ENCODE data around the gene TNFRSF8.

TNFRSF8 gene

DNA sequence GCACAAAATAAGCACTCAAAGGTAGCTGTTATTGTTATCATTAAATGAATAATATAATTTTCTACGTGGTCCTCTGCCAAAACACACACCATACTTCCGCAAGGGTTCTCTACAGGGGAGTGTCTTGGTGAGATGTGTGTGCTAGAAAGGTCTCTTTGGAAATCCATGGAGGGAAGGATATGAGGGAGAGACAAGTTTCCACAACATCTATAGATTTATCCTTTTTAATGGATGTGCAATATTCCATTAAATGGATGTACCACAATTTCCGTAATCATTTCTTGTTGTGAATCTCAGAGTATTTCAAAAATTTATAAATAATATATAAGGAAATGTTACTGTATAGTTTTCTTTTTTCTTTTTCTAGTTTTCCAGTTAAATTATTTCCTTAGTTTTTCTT is 2.6 kb upstream of the TNFRSF8 start:
- DNase-seq (ENCODE audit: low spot score), result no peak

DNA sequence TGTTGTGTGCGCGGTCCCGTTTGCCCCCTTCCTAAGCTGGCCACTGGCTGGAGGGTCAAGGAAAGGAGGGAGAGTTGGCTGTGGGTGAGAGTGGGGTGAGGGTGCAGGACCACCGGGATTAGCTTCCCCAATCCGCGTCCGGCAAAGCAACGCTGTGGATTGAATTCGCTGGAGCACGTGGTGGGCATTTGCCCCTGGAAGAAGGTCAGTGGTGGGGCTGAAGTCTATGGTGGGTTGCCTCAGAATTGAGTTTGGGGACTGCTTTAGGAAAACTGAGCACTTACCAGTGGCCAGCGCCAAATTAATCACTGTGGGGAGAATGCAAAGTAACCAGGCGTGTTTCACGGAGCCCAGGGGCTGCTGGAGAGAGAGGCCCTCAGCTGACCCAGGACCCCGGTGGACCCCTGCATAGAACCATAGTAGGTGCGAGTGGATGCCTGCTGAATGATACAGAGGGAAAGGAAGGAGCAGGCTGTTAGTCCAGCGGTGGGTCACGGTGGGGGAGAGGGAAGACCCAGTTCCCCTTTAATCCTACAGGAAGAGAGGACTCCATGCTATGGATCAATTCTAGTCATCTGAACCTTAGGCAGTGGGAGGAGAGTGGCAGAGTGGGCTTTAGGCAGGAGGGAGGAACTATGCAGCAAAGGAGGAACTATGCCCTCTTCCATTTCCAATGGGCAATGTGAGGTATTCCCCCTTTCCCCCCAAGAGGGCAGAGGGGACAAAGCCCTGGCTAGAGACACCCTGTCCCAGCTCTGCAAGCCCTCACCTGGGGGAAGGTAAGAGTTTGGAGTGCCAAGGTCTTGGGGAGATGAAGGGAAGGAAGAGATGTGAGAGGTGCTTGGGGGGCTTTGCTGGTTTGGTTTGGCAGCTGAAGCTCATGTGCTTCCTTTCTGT is 1.2 kb downstream of the TNFRSF8 start:
- no peak for DNase-seq (ENCODE audit: low spot score)

DNA sequence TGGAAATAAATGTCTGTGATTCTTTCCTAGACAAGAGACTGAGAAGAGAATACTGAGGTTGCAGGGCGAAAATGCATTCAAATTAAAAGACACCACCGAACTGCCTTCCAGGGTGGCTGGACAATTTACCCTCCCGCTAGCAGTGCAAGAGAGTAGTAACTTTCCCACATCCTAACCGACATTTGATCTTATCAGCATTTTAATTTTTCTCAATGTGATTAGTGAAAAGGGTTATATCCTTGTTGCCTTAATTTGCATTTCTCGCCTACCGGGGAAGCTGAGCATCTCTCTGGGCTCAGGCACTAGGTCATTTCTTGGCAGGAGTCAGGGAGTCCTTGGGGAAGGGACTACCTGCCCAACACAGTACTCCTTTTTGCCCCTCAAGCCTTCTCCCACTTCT is 2.8 kb downstream of the TNFRSF8 start:
- DNase-seq (ENCODE audit: low spot score), result no peak

DNA sequence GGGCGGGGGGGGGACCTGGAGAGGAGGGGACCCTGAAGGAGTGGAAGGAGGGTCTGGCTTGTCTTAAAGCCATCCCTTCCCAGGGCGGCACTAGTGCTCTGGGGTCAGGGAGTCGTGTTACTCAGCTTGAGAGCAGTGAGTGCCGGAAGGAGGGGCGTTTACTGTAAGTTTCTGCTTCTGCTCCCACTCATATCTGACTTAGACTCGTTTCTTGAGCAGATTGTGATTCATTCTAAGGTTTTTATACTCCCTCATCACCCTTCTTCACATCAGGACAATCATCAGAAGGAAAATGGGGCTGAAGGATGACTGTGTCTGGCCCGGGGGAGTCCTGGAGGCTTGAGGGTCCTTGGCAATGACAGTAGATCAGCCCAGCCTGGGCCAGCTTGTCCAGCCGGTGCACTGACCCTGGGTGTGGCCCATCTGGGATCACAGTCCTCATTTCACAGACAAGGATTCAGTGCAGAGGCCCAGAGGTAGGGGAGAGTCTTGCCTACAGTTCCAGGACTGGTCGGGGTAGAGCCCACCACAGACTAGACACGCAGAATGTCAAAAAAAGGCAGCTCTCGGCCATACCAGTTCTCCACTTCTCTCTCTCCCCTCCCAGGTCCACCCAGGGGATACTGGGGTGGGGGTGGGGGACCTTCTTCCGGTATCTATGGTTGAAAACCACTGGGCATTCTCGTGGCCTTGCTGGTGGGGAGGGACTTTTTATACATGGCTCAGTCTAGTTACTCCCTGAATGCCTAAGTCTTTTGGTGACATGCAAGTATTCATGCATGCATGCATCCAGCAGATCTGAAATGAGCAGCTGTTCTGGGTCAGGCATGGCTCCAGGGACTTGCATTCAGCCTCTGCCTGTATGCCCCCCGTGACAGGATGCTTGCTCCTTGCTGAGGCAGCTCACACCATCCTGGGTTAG is 5.1 kb downstream of the TNFRSF8 start:
- DNase-seq (ENCODE audit: low spot score), result peak; percentile 34

DNA sequence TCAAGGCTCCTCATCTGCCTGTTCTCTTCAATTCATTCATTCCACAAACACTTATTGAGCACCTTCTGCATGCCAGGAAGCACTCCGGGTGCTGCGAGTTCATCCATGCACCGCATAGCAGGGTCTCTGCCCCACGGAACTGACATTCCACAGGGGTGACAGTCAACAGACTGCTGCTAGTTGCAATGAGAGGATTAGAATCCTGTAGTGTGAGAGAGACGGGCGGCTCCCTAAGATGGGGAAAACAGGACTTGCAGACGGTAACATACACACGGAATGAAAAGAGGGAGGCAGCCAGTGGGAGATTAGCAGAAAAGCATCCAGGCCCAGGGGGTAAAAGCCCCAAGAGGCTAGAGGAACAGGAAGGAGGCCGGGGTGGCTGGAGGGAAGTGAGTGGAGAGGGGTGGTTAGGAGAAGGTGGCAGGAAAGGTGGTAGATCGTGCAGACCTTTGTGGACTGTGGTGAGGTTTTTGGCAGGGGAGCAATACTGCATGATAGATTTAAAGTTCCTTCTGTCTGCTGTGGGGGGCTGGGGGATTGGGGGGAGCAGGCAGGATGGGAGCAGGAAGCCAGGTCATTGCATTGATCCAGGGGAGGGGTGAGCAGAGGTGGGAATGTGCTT is 6.6 kb downstream of the TNFRSF8 start:
- no peak for DNase-seq (ENCODE audit: low spot score)

DNA sequence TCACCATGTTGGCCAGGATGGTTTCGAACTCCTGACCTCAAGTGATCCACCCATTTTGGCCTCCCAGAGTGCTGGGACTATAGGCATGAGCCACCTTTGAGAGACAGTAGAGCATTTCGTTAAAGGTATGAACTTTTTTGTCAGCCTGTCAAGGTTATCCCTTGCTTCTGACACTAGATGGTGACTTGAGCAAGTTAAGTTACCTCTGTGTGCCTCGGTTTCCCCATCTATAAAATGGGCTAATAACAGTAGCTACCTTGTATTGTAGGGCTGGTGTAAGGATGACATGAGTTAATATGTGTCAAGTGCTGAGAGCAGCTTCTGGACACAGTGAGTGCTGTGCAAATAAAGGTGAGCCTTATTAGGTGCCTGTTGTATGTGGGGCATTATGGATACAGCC is 8.8 kb downstream of the TNFRSF8 start:
- no peak for DNase-seq (ENCODE audit: low spot score)

DNA sequence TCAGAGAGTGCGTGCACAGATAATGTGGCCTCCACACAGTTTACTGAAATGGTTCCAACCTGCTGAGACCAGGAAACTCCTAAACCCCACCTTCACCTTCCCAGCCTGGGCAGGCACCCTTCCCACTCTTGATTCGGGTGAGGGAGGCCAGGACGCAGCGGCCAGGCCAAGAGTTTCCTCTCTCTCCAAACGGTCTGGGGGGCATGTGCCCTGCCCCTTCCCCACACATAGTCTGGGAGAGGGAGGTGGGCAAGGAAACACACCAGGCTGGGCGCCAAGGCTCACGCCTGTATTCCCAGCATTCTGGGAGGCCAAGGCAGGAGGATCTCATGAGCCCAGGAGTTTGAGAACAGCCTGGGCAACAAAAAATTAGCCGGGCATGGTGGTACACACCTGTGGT is 9.6 kb downstream of the TNFRSF8 start:
- no peak for DNase-seq (ENCODE audit: low spot score)

DNA sequence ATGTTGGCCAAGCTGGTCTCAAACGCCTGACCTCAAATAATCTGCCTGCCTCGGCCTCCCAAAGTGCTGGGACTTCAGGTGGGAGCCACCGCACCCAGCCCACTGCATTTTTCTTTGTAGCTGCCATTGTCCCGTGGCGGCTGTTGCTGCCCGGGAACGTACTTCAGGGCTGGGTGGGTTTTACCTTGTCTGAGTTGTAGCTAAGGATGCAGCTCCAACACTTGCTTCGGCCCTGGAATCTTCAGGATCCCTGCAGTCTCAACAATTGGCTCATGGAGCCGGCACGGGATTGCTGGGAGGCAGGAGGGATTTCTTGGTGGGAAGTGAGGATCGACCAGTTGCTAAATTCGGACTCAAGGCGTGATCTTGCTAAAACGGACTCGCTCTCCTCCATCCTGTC is 10.7 kb downstream of the TNFRSF8 start:
- DNase-seq (ENCODE audit: low spot score), result no peak

DNA sequence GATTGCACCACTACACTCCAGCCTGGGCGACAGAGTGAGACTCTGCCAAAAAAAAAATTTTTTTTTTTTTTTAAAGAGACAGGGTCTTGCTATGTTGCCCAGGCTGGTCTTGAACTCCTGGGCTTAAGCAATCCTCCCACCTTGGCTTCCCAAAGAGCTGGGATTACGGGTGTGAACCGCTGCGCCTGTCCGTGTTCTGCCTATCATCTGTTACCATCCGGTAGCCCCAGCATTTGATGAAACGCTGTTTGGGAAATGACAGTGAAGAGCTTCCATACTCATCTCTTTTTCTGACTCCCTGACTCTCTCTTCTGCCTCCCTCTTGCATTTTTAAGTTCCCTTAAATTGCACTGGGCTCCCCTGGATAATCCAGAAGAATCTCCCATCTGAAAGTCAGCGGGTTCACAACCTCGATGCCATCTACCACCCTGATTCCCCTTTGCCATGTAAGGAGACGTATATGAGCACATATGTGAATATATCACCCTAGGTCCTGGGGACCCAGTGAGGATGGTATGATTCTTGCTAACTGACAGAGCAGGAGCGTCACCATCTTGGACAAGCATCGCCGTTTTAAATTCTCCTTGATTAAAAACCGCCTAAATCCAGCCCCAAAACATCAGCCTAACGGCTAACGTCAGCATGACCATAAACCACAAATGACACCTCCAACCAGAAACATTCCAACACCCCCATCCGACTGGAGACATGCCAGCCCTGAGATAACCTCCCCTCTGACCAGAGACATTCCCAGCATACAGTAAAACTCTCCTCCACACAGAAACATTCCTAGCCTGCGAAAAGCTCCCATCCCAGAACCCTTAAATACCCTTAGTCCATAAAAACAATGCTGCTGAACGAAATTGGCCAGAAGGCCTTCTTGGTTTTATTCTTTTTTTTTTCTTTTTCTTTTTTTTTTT is 12.4 kb downstream of the TNFRSF8 start:
- DNase-seq (ENCODE audit: low spot score), result no peak

DNA sequence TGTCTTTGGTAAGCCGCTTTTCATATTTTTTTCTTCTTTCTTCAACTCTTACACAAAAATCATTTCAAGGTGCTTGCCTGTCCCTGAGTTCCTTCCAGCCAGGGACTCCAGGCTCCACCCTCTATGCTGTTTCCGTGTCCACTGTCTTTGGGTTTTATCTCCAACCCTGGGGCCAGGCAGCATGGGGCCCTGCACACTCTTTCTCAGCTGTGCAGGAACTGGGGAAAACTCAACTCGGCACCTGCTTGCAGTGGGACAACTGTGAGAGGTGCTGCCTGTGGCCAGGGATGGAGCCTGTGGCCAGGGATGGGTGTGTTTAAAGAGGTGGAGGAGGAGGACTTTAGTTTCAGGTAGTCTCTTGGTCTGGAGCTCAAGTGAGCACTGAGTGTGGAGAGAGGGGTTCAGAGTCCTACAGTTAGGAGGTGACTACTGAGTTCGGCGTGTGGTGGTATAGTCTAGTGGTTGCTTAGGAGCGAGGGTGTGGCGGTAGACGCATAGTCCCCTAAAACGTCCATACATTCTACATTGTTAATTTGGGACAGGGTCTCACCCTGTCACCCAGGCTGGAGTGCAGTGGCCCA is 13.4 kb downstream of the TNFRSF8 start:
- no peak for DNase-seq (ENCODE audit: low spot score)

DNA sequence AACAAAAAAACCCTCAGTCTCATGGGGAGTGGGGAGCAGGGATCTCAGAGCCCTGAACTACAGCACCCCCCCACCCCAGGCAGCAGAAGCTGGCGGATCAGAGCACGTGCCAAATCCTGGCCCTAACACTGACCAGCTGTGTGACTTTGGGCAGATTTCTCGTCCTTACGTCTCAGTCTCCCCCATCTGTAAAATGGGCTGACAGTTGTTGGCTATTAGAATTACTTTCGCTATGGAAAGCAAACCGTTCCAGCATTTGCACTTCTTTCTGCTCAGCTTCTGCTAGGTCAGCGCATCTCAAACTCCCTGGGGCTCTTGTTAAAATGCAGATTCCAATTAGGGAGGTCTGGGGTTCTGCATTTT is 15.5 kb downstream of the TNFRSF8 start:
- DNase-seq (ENCODE audit: low spot score), result no peak

DNA sequence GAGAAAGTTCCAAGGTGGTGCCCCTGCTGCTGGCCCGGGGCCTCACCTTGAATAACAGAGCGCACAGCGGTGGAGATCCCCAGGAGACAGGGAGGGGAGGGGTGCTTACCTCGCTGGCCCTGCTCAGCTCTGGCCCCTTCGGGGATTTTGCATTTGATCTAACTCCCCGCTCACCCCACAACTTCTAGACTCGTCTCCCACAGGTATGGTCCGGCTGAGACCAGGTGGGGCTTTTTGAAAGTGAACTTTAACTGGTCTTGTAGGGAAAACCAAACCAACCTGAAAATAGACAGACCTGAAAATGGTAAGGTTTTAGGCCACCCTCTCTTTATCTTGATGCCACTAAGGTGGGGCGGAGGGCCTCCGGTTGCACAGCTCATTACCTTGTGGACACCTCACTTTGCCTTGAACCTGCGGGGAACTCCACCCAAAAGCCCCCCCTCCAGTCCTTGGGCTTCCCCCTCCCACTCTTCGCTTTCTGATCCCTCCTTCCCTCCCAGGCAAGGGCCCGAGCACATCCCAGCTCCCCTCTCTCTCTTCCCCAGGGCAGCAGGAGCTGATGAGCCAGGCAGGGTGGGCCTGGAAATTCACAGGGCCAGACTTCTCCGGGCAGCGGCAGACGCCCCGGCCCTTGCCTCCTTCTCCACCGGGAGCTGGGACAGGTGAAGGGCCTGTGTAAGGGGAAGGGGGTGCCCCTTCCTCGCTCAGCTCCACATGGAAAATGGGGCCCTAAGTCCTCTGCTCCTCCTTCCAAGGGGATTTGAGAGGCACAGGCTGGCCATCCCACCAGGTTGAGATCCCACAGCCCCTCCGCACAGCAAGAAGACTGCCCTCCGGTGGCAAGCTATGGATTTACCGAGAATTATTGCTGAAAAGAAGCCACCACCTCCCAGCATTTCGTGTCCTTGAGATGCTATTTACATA is 16.1 kb downstream of the TNFRSF8 start:
- no peak for DNase-seq (ENCODE audit: low spot score)

DNA sequence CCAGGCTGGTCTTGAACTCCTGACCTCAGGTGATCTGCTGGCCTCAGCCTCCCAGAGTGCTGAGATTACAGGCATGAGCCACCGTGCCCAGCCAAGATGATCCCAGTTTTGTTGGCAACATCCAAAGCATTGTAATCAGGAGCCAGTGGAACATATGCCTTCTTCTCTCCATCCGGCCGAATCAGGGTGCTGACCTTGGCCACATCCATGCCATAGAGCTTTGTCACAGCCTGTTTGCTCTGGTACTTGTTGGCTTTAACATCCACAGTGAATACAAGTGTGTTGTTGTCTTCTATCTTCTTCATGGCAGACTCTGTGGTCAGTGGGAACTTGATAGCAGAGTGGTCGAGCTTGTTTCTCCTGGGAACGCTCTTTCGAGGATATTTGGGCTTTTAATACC is 17.1 kb downstream of the TNFRSF8 start:
- DNase-seq (ENCODE audit: low spot score), result no peak

DNA sequence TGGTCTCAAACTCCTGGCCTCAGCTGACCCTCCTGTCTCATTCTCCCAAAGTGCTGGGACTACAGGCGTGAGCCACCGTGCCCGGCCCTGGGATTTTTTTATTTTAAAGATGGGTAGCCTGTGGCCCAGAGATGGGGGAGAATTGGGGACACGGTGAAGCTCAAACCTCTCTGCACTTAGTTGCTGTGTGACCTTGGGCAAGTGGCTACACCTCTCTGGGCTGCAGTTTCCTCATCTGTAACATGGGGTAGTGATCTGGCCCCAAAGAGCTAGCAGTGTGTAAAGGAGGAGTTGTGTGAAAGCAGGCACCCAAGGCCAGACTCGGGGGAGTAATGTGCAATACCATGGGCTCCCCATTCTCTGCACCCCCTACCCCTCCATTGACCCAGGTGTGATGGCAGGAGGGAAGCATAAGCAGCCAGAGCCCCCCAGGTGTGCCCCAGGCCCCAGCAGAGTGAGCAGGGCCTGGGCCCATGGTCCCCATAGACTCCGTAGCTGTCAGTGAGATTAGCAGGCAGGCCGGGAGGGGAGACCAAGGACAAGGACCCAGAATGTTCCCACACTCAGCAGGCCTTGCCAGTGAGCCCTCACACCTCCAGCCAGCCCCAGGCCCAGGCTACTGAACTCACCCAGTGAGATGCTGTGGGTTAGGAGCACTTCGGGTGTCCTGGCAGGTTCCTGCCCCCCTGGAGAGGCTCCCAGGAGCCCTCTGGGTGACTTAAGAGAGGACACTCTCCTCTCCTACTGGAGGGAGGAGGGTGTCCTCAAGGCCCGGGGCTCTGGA is 17.9 kb downstream of the TNFRSF8 start:
- DNase-seq (ENCODE audit: low spot score), result no peak

DNA sequence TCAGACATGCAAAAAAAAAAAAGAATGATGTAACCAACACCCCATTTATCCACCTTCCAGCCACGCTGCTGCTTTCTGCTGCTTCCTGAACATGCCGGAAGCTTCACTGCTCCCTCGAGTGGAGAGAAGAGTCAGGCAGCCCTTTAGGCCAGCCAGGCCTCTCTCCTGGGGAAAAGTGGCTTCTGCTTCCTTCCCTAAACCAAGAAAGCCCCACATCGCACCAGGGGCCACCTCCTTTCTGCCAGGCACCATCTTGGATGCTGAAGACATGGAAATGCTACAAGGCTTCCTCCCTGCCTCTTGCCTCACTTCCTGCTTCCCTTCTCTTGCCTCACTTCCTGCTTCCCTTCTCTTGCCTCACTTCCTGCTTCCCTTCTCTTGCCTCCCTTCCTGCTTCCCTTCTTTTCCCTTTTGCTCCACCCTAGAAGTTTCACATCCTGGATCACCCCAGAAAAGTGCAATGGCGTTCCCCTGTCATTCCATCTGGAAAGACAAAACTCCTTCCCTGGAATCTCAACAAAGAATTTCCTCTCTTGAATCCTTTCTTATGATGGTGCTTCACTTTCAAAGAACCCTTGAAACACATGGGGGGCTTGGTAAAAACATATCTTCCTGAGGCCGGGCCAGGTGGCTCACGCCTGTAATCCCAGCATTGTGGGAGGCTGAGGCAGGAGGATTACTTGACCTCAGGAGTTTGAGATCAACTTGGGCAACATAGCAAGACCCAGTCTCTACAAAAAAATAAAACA is 18.7 kb downstream of the TNFRSF8 start:
- DNase-seq (ENCODE audit: low spot score), result no peak

DNA sequence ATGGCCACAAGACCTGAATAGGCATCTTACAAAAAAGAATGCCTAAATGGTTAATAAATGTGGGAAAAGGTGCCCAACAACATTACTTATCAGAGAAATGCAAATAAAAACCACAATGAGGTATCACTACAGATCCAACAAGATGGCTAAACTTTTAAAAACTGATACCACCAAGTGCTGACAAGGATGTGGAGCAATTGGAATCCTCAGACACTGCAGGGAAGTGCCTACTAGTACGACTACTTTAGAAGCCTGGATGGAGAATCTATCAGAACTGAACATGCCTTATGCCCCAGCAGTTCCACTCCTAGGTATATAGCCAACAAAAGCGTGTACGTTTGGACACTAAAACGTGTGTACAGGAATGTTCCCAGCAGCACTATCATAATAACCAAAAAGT is 19.9 kb downstream of the TNFRSF8 start:
- no peak for DNase-seq (ENCODE audit: low spot score)

DNA sequence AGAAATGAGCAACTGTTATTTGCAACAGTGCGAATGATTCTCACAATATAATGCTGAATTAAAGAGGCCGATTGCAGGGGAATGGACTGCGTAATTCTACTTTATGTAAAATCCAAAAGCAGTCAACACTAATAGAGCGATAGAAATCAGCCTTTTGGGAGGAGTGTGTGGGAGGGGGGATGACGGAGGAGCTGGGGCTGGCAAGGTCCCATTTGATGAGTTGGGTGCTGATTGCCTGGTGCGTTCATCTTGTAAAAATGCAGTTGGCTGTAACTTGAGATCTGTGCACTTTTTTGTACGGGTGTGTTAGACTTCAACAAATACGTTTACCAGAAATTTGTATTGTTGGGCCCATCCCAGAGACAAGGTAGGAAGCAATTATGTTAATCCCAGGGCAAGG is 20.7 kb downstream of the TNFRSF8 start:
- no peak for DNase-seq (ENCODE audit: low spot score)

DNA sequence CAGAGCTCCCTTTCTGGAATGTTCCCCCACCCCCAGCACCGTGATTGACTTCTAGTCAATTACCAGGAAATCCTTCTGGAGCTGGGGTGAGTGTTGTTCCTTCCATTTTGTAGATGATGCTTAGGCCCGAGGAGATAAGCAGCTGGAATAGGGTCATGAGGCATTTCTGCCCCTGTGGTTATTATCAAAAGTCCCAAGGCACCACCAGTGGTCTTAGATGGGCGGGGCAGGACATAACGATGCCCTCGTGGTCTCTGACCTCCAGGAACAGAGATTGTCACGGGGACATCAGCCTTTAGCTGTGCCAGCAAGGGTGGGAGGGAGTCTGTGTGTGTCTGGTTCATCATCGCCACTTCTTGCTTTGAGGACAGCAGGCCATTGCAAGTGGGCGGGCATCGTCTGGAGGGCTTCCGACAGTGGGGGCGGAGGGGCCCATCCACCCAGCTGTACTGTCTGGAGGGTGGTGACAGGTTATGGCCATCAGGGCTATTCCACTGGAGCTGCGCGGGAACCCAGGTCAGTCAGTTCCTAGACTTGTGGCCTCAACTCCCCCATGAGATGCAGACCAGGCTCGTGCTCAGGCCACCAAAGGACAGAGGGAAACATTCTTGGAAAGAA is 22.6 kb downstream of the TNFRSF8 start:
- no peak for DNase-seq (ENCODE audit: low spot score)

Measured in kidney capillary endothelial cell (primary cell).